GM19468 (cell line): Measurements from ENCODE around the gene NPEPL1.

Experiments
- ATAC-seq: cut with Tn5 transposase; IDR thresholded peaks from one replicate; pipeline ENCODE4 v1.9.1; 2021; ENCODE audit warnings: mild to moderate bottlenecking, moderate library complexity, moderate number of reproducible peaks; ENCODE audit not compliant: unreplicated experiment; ENCODE audit errors: extremely low read depth

NPEPL1 gene

DNA sequence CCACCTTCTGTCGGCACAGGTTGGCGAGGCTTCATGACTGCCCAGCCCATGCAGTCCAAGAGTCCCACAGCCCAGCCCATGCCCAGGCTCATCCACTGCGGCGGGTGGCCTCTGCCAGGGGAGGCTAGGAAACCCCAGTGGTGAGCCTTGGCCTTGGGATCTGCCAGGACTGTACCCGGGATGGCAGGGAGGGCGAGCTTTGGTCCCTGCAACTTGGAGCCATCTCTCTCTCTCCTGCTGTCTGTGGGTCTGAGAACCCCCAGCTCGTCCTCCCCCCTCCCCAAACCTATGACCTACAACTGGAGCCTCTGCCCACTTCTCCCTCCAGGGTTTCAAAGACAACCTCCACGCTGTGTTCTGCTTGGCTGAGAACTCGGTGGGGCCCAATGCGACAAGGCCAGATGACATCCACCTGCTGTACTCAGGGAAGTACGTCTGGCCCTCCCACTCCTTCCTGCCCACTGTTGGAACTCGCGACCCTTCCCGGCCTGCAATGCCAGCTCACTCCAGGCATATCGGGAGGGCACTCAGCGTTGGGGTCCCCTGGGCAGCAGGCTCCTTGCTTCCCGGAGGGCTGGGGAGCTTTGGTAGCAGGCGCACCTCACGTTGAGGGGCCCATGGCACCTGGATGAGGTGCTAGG is 19.7 kb downstream of the NPEPL1 start:
- ATAC-seq, result no peak

DNA sequence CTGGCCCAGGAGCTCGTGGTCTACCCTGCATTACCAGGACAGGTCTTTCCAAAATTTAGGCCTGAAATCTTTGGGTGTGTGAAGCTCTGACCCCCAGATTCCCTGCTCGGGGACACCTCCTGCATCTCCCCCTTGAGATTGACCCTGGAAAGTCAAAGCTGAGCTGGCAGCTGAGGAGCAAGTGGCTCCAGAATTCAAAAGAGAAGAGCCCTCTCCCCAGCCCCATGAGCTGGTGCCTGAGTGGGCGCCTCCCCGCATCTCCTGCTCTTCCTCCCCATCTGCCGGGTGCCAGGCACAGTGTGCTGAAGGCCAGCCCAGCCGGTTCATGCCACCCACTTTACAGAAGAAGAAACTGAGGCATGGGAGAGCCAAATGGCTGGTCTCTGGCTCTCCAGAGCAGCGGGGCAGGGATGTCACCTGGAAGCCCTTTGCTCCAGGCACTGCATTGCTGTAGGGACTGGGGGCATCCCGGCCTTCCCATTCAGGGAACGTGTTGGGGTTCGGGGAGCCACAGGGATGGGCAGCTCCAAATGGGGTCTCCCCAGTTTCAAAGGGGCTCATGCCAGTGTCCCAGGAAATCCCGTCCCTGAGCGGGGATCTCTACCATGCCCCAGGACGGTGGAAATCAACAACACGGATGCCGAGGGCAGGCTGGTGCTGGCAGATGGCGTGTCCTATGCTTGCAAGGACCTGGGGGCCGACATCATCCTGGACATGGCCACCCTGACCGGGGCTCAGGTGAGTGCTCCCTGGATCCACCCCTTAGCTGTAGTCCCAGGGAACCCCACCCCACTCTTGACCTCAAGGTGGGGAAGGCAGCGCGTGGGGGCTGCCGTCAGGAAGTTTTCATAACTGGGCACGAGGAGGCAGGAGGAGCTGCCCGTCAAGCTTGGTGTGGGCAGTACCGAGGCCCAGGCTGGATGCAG is 20.5 kb downstream of the NPEPL1 start:
- no peak for ATAC-seq

- no peak for ATAC-seq
These were observed 21.3 kb downstream of the NPEPL1 start for GRCh38 chr20:58713801-58714339.

DNA sequence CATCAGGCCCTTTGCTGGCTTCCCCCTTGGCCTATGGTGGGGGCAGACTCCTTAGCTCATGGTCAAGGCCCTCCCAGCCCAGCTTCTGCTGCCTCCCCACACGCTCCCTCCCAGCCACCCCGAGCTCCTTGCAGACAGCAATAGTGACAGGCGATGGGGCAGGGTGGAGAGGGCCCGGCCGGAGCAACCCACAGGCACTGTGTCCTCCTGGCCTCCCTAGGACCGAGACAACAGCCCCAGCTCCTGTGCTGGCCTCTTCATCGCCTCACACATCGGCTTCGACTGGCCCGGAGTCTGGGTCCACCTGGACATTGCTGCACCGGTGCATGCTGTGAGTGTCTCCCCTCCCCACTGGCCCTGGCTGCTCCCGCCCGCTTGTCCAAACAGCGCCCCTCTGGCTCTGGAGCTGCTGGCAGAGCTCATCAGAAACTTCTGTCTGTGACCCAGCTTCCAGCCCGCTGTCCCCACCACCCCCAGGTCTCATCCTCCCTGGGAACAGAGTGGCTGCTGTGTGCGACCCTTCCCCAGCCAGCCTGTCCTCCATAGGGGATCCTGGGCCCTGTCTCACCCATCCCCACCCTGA is 21.8 kb downstream of the NPEPL1 start:
- ATAC-seq, result no peak

DNA sequence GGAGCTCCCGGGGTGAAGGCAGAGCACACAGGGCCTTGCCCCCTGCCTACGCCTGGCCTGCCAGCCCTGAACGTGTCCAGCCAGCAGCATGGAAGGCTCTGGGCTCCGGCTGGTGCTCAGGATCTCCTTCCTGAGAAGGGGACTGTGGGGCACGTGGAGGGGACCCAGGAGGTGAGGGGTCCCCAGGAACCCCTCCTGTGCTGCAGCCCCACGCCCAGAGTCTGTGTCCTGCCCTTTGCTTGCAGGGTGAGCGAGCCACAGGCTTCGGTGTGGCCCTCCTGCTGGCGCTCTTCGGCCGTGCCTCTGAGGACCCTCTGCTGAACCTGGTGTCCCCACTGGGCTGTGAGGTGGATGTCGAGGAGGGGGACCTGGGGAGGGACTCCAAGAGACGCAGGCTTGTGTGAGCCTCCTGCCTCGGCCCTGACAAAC is 22.3 kb downstream of the NPEPL1 start:
- ATAC-seq, result no peak

DNA sequence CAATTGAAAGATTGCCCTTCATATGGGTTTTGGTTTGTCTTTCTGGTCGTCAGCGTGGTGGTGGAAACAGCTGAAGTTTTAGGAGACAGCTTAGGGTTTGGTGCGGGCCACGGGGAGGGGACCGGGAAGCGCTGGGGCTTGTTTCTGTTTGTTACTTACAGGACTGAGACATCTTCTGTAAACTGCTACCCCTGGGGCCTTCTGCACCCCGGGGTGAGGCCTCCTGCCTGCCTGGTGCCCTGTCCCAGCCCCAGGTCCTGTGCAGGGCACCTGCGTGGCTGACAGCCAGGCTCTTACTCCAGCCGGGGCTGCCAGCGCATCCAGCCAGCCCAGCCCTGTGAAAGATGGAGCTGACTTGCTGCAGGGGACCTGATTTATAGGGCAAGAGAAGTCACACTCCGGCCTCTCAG is 22.8 kb downstream of the NPEPL1 start:
- no peak for ATAC-seq

DNA sequence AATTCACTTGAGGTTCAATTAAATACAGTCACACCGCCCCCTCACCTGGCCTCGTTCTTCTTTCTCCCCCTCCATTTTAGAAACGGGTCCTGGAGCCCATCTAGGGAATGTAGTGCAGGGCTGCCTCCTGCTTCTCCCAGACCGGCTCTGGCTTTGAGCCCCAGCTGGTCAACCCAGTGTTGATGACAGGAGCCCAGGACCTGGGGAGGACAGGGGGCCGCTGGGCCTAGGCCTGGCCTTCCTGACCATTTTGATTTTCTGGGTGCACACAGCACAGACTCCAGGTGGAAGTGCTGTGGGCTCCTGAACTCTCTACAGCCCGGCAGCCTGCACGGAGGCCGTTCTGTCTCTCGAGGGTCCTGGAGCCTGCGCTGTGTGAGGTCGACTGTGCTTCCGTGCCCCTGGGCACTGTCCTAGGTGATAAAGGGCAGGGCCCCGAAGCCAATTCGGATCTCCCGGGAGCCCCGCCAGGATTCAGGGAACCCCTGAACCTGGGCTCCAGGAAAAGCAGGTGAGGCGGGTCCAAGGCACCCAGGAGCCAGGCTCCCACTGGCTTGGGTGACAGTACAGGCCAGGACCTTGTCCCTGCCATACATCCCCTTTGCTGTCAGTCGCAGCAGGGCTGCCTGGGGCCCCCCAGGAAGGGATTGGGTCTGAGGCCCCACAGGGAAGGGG is 23.3 kb downstream of the NPEPL1 start:
- ATAC-seq, result no peak

DNA sequence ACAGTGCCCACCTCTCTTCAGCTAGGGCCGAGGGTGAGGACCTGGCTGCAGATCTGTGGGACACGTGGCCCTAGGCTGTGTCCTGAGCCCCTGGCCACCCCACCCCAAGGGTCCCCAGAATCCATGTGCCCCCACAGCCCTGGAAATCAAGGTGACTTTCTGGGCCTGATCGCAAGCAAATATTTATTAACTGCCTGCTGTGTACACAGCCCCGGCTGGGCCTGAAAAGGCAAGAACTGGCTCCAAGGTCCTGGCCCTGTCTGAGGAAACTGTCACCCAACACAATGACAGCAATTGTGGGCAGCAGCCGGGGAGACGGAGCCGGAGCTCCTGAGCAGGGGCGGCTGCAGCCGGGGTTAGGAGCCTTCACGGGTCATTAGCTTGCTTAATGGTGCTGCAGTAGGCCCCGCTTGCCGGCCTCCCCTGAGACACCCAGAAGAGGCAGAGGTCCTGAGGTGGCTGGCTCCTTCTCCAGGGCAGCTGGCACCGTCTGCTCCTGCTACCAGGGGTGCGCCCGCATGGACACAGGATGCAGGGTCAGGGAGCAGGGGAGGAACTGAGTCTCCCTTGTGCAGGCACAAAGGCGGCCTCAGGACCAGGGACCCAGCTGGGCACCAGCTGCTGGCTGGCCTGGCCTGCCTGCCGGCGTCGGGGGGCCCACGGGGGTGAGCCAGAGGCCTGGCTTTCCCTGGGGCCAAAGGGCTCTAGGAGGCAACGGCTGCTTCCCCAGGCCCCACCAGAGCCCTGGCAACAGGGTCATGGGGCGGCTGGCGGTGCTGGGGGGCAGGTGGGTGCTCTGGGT is 24.1 kb downstream of the NPEPL1 start:
- no peak for ATAC-seq

GRCh38 chr20:58717278-58718091 is 24.9 kb downstream of the NPEPL1 start:
- no peak for ATAC-seq

GRCh38 chr20:58718121-58718563 is 25.5 kb downstream of the NPEPL1 start:
- ATAC-seq, result no peak

DNA sequence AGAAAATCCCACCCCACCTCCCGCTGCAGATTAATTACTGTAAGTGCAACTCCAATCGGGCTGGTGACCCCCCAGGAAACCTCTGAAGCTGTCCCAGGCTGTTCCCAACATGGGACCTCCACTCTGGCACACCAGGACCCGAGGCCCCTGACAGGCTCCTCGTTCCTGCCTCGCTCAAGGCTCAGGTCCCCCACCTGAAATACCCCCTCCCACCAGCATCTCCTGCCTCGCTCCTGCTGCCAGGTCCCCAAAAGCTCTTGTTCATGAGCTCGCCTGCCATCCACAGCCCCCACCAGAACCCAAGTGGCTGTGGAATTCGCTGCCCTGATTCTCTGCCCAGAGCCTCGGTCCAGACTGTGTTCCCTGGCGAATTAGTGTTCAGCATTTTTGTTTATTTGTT is 26.1 kb downstream of the NPEPL1 start:
- ATAC-seq, result no peak

DNA sequence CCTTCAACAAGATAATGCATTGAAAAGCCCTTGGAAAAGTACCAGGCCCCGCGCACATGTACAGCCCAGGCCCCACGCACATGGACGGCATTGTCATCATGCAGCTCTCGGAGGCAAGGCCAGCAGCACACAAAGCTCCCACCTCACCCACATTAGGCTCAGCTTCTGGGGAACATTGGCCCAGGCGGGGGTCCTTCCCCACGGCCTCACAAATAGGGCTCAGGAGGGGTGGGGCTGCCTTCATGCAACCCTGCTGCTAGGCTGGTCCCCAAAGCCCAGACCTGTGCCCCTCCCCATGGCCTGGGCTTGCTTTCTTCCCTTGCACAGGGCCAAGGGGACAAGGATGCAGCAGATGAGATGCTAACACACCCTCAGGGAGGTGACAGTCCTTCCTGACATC is 26.7 kb downstream of the NPEPL1 start:
- no peak for ATAC-seq

DNA sequence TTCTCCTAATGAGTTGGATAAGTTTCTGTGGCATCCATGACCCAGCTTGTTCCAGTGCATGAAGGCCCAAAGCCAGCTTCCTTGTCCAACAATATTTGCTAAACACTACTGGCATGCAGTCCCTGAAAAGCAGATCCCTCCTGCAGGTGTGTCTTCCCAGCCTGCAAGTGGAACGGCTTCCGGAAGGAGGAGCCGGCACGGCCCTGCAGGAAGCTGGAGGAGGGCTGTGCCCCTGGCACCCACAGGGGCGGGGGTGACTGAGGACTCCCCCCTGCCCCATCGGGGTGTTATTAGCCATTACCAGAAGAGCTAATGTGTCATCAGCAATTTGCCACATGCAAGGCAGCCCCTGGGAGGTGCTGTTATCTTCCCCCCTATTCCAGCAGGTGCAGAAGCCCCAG is 27.4 kb downstream of the NPEPL1 start:
- no peak for ATAC-seq

DNA sequence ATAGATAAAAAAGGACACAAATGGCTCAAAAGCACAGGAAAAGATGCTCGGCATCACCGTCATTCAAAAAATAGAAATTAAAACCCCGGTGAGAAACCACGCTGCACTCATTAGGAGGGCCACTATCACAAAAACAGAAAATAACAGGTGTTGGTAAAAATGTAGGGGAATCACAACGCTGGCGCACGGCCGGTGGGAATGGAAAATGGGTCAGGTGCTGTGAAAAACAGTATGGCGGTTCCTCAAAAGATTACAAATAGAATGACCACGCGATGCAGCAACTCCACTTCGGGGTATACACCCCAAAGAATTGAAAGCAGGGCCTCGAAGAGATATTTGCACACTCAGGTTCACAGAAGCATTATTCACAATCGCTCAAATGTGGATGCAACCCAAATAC is 28.3 kb downstream of the NPEPL1 start:
- ATAC-seq, result no peak

- ATAC-seq, result no peak
These were observed 29.6 kb downstream of the NPEPL1 start for GRCh38 chr20:58721951-58722778.

GRCh38 chr20:58722877-58723627 is 30.5 kb downstream of the NPEPL1 start:
- no peak for ATAC-seq

DNA sequence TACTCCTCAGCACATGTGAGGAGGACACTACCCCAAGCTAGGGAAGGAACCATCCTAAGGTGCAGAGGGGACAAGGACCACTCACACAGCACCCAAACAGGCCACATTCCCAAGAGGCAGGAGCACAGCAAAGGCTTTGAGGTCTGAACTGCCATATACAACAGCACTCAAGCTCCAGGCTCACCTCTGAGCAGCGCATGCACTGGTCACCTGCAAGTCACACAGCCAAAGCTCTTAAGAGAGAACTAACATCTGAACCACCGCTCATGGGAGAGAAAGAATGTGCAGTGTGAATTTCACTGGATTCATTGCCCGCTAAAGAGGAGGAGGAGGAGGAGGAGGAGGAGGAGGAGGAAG is 31.0 kb downstream of the NPEPL1 start:
- no peak for ATAC-seq
